Lower lobe of right lung (tissue), 2 donors: ENCODE data around the gene FGF14. TPM values are rescaled to one million over a fixed set of nuclear protein-coding genes. Genes with fewer than 3 reads are reported as not detected.

ENCODE experiments used
- ATAC-seq, 2 donors: fragments of 200-7000 bp; cut with Tn5 transposase; one replicate each; pipeline ENCODE4 v1.9.1; 2020 to 2022; ENCODE audit warnings: mild to moderate bottlenecking in 2 of 2, moderate library complexity in 2 of 2
- DNase-seq: peaks from one replicate; pipeline ENCODE4 v3.0.0-alpha.2; 2020
- H3K27ac ChIP-seq: fragments of 200-600 bp; one replicate; pipeline ENCODE4 v1.8.0; 2022
- H3K27me3 ChIP-seq: fragments of 200-600 bp; one replicate; pipeline ENCODE4 v1.8.0; 2022; ENCODE audit warnings: low read depth
- H3K36me3 ChIP-seq: fragments of 200-600 bp; one replicate; pipeline ENCODE4 v1.8.0; 2022; ENCODE audit warnings: mild to moderate bottlenecking
- H3K4me1 ChIP-seq: fragments of 200-600 bp; one replicate; pipeline ENCODE4 v1.8.0; 2022
- H3K4me3 ChIP-seq: fragments of 200-600 bp; one replicate; pipeline ENCODE4 v1.8.0; 2022; ENCODE audit warnings: mild to moderate bottlenecking
- H3K9me3 ChIP-seq: fragments of 200-600 bp; one replicate; pipeline ENCODE4 v1.8.0; 2022
- intact Hi-C: fragments of 100-400 bp; cut with DNase I; formaldehyde crosslinking; loops from one replicate; pipeline ENCODE4 v1.11.0; 2022
- total RNA-seq: library from RNA; stranded (reverse); fragmentation: NEBNext Ultra II Directional; extraction: Animal tissue kit (Norgen Biotek cat#: 25700); gene quantifications from one replicate; pipeline ENCODE4 v1.2.1, GENCODE V29; 2021
- TF ChIP-seq, protein P1 (sequence below): fragments of 200-600 bp; IDR thresholded peaks from one replicate; pipeline ENCODE4 v1.8.0; 2022; ENCODE audit warnings: antibody characterized with exemption, mild to moderate bottlenecking
- donor health status: DM: no; HTN: yes; CAD: no; lungs with severe emphysema.

Gene FGF14
- total RNA-seq, 1 donor from 2014 or later = 5.0 TPM

DNA sequence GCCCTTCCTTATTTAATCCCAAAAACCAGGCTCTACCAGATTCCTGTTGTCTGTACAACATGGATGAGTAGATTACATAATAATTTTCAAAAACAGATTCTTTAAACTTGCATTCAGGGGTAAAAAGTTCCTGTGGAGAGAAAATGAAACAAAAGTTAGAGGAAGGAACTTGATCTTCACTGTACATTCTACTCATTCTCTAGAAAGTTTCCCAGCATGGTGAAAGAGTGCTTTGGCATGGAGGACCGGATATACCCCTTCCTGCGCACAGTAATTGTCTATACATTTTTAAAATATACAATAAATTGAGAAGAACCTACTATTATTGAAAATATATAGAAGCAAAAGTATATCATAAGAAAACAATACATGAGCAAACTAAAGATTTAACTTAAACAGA lies 675.2 kb downstream of the FGF14 start:
- TF ChIP-seq, protein P1, sequence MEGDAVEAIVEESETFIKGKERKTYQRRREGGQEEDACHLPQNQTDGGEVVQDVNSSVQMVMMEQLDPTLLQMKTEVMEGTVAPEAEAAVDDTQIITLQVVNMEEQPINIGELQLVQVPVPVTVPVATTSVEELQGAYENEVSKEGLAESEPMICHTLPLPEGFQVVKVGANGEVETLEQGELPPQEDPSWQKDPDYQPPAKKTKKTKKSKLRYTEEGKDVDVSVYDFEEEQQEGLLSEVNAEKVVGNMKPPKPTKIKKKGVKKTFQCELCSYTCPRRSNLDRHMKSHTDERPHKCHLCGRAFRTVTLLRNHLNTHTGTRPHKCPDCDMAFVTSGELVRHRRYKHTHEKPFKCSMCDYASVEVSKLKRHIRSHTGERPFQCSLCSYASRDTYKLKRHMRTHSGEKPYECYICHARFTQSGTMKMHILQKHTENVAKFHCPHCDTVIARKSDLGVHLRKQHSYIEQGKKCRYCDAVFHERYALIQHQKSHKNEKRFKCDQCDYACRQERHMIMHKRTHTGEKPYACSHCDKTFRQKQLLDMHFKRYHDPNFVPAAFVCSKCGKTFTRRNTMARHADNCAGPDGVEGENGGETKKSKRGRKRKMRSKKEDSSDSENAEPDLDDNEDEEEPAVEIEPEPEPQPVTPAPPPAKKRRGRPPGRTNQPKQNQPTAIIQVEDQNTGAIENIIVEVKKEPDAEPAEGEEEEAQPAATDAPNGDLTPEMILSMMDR = no peak
- intact Hi-C loops = no loop called here
- no peak for ATAC-seq

DNA sequence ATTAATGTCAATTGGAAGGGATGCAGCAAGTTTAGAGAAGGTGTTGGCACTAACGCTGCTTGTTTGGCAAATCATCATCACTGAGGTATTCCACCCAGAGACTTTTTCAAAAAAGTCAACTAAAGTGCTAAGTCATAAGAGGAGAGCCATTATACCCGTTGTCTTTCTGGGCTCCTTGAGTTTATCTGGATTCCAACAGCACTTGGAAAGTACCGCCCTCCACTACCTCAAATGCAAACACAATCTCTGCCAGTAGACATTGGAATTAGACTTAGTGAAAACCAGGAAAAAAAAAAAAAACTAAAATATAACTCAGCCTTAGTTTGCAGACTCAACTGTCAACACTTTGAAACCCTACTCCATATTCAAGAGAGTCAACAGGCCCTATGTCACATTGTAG lies 683.4 kb downstream of the FGF14 start:
- H3K4me1 ChIP-seq = no peaks in the 10 kb centered on the region
- TF ChIP-seq, protein P1 = no peak
- H3K9me3 ChIP-seq = no peaks in the 10 kb centered on the region
- DNase-seq (no peak), ATAC-seq (peak in 1 of 2 donors; percentile 88)
- H3K4me3 ChIP-seq = no peak overlapping the region
- H3K27me3 ChIP-seq = no peaks in the 10 kb centered on the region
- H3K36me3 ChIP-seq = no peaks in the 10 kb centered on the region
- intact Hi-C loops = no loop called here
- H3K27ac ChIP-seq = no peak overlapping the region

More for the DNA sequence above, 675.2 kb downstream of the FGF14 start:
- Histone ChIP-seq H3K9me3 (no peaks in the 10 kb centered on the region), H3K27ac (no peak overlapping the region), H3K27me3 (no peaks in the 10 kb centered on the region), H3K4me3 (no peak overlapping the region), H3K36me3 (no peaks in the 10 kb centered on the region), H3K4me1 (no peaks in the 10 kb centered on the region)
- no peak for DNase-seq

GRCh38 chr13:101717353-101717752 lies 684.5 kb downstream of the FGF14 start:
- TF ChIP-seq, protein P1 = no peak

GRCh38 chr13:101714195-101714594 lies 687.7 kb downstream of the FGF14 start:
- intact Hi-C loops = no loop called here
- Histone ChIP-seq H3K4me3 (no peak overlapping the region), H3K9me3 (no peaks in the 10 kb centered on the region), H3K27ac (no peak overlapping the region), H3K27me3 (no peaks in the 10 kb centered on the region), H3K4me1 (no peaks in the 10 kb centered on the region), H3K36me3 (no peaks in the 10 kb centered on the region)
- ATAC-seq = no peak
- TF ChIP-seq, protein P1 = no peak
- DNase-seq = no peak

More at GRCh38 chr13:101717353-101717752, 684.5 kb downstream of the FGF14 start:
- H3K4me3 ChIP-seq = no peak overlapping the region
- H3K9me3 ChIP-seq = no peaks in the 10 kb centered on the region
- H3K27me3 ChIP-seq = no peaks in the 10 kb centered on the region
- no peaks in the 10 kb centered on the region for H3K4me1 ChIP-seq
- no peak for DNase-seq
- H3K36me3 ChIP-seq = no peaks in the 10 kb centered on the region
- ATAC-seq = no peak
- intact Hi-C loops = no loop called here
- no peak overlapping the region for H3K27ac ChIP-seq

- TF ChIP-seq, protein P1 = no peak
- DNase-seq (no peak), ATAC-seq (no peak)
- Histone ChIP-seq H3K4me3 (no peak overlapping the region), H3K4me1 (no peaks in the 10 kb centered on the region), H3K36me3 (no peaks in the 10 kb centered on the region), H3K9me3 (no peaks in the 10 kb centered on the region), H3K27me3 (no peaks in the 10 kb centered on the region), H3K27ac (no peak overlapping the region)
- intact Hi-C loops = no loop called here
These were observed 689.9 kb downstream of the FGF14 start for GRCh38 chr13:101712026-101712348.
